PC-3 (cell line): ENCODE measurements around the gene NELFA.

Source experiments
- CTCF ChIP-seq: fragments of 300-600 bp; sonication (generic); conservative IDR thresholded peaks from 2 replicates; pipeline ENCODE4 v1.5.1; 2017; ENCODE audit warnings: antibody characterized with exemption, low read depth, mild to moderate bottlenecking, low read length
- EZH2phosphoT487 ChIP-seq: fragments of 300-600 bp; sonication (generic); IDR thresholded peaks from 2 replicates; pipeline ENCODE4 v1.6.1; 2018; ENCODE audit warnings: mild to moderate bottlenecking, antibody characterized with exemption, low read length, borderline replicate concordance

DNA sequence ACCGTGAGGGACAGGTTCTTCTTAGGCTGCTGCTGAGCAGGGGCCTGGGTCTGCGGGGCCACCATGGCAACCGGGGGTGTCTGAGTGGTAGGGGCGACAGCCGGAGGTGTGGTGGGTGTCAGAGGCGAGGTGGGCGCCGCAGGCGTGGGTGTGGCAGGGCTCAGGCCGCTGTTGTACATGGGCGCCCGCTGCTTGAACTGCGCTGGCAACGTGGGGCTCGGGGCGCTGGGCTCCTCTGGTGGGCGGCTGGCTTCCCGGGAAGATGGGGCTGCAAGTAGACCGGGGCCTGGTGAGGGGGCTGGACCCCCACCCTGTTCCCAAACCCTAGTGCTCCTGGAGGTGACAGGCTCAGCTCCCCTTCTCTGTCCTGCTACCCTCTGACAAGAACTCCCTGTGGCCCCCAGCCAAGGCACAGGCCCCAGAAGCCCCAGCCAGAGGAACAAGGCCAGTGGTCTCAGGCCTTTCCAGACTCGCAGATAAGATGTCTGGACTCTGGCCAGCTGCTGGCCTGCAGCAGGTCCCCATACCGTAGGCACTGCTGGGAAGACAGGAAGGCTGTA lies 24.8 kb downstream of the NELFA start:
- TF ChIP-seq CTCF (no peak), EZH2phosphoT487 (no peak)
